ENCODE results near the gene LRRC3C. TPM values are rescaled to one million over a fixed set of nuclear protein-coding genes. Genes with fewer than 3 reads are reported as not detected.

The LRRC3C gene
- total and polyA plus RNA-seq, 10 donors: 0.08 TPM; not detected in 9

- Histone ChIP-seq H3K4me3 (no peak overlapping the region), H3K4me1 (peaks cover 0 to 36% (median 3%) of the 10 kb centered on the region in 6 donors), H3K9me3 (no peaks in the 10 kb centered on the region), H3K27me3 (replicated peaks in 1 of 7) (peaks cover 0 to 11% (median 0%) of the 10 kb centered on the region in 7 donors), H3K36me3 (no peaks in the 10 kb centered on the region), H3K27ac (no peak overlapping the region)
- DNase-seq: peak; percentile 1
- TF ChIP-seq POLR2AphosphoS5 (IDR thresholded peaks at IDR 0.05): no peak
- no peak for TF ChIP-seq CTCF (IDR thresholded peaks at IDR 0.05 in 8 of 11, conservative IDR thresholded peaks at IDR 0.05 in 3 of 11)
- no peak for TF ChIP-seq POLR2A (IDR thresholded peaks at IDR 0.05)
- intact Hi-C loops (cut with DNase I; ENCODE audit: low total_unique reads): no loop called here
- 79 to 93% (median 90%) methylated on average over 4 of the region's 4 CpGs for WGBS, 5 donors
Observed at GRCh38 chr17:39971076-39971603, 43.6 kb downstream of the LRRC3C start.

GRCh38 chr17:39972271-39972670 lies 44.7 kb downstream of the LRRC3C start:
- no peak for TF ChIP-seq POLR2A (IDR thresholded peaks at IDR 0.05)
- TF ChIP-seq CTCF (IDR thresholded peaks at IDR 0.05 in 8 of 11, conservative IDR thresholded peaks at IDR 0.05 in 3 of 11): no peak
- no peak for TF ChIP-seq POLR2AphosphoS5 (IDR thresholded peaks at IDR 0.05)
- DNase-seq: no peak
- 16 to 32% (median 29%) methylated on average over 3 of the region's 3 CpGs for WGBS, 5 donors
- peaks cover 0 to 31% (median 3%) of the 10 kb centered on the region in 6 donors for H3K4me1 ChIP-seq
- H3K4me3 ChIP-seq: no peak overlapping the region
- H3K9me3 ChIP-seq: no peaks in the 10 kb centered on the region
- intact Hi-C loops (cut with DNase I; ENCODE audit: low total_unique reads): no loop called here
- peaks cover 0 to 11% (median 0%) of the 10 kb centered on the region in 7 donors for H3K27me3 ChIP-seq (replicated peaks in 1 of 7)
- H3K27ac ChIP-seq: peak overlapping the region in 3 of 8 donors; percentile 12 to 51 (median 27)
- no peaks in the 10 kb centered on the region for H3K36me3 ChIP-seq

GRCh38 chr17:39973496-39973895 lies 46.0 kb downstream of the LRRC3C start:
- H3K27me3 ChIP-seq (replicated peaks in 1 of 7): peaks cover 0 to 11% (median 0%) of the 10 kb centered on the region in 7 donors
- H3K4me3 ChIP-seq: no peak overlapping the region
- H3K9me3 ChIP-seq: no peaks in the 10 kb centered on the region
- H3K4me1 ChIP-seq: peaks cover 0 to 24% (median 3%) of the 10 kb centered on the region in 6 donors
- H3K36me3 ChIP-seq: no peaks in the 10 kb centered on the region
- WGBS, 5 donors: 89 to 100% (median 94%) methylated on average over 2 of the region's 2 CpGs
- DNase-seq: no peak
- intact Hi-C loops (cut with DNase I; ENCODE audit: low total_unique reads): no loop called here
- H3K27ac ChIP-seq: no peak overlapping the region
- TF ChIP-seq POLR2AphosphoS5 (IDR thresholded peaks at IDR 0.05) (no peak), CTCF (IDR thresholded peaks at IDR 0.05 in 8 of 11, conservative IDR thresholded peaks at IDR 0.05 in 3 of 11) (no peak), POLR2A (IDR thresholded peaks at IDR 0.05) (no peak)

- no peak for DNase-seq
- H3K4me1 ChIP-seq: peaks cover 0 to 29% (median 7%) of the 10 kb centered on the region in 6 donors
- no peak overlapping the region for H3K4me3 ChIP-seq
- H3K27ac ChIP-seq: no peak overlapping the region
- intact Hi-C loops (cut with DNase I; ENCODE audit: low total_unique reads): no loop called here
- WGBS, 5 donors: 68 to 89% (median 83%) methylated on average over 5 of the region's 5 CpGs
- H3K9me3 ChIP-seq: no peaks in the 10 kb centered on the region
- H3K36me3 ChIP-seq: no peaks in the 10 kb centered on the region
- H3K27me3 ChIP-seq (replicated peaks in 1 of 7): peaks cover 0 to 11% (median 0%) of the 10 kb centered on the region in 7 donors
- no peak for TF ChIP-seq CTCF (IDR thresholded peaks at IDR 0.05 in 8 of 11, conservative IDR thresholded peaks at IDR 0.05 in 3 of 11)
- TF ChIP-seq POLR2AphosphoS5 (IDR thresholded peaks at IDR 0.05): no peak
- no peak for TF ChIP-seq POLR2A (IDR thresholded peaks at IDR 0.05)
Observed at GRCh38 chr17:39974433-39974832, 46.9 kb downstream of the LRRC3C start.
